KMS-11 (cell line): ENCODE data around the gene GDF2.

Experiments
- H2AFZ ChIP-seq: fragments of 200-600 bp; sonication (generic); 2 replicates; pipeline ENCODE4 v1.6.1; 2016; ENCODE audit warnings: antibody characterized with exemption, mixed run types, low read depth
- H3K27ac ChIP-seq: fragments of 200-600 bp; sonication (generic); 2 replicates; pipeline ENCODE4 v1.6.1; 2016; ENCODE audit warnings: mild to moderate bottlenecking, mixed run types
- H3K27me3 ChIP-seq: fragments of 200-600 bp; sonication (generic); 2 replicates; pipeline ENCODE4 v1.6.1; 2017; ENCODE audit warnings: mild to moderate bottlenecking, low read depth, mixed run types, moderate library complexity; ENCODE audit not compliant: insufficient read depth
- H3K36me3 ChIP-seq: fragments of 200-600 bp; sonication (generic); 2 replicates; pipeline ENCODE4 v1.6.1; 2017; ENCODE audit warnings: mild to moderate bottlenecking, mixed run types; ENCODE audit not compliant: insufficient read depth
- H3K4me1 ChIP-seq: fragments of 200-600 bp; sonication (generic); 2 replicates; pipeline ENCODE4 v1.6.1; 2016; ENCODE audit warnings: mild to moderate bottlenecking, low read depth, mixed run types; ENCODE audit not compliant: poor library complexity, severe bottlenecking
- H3K4me2 ChIP-seq: fragments of 200-600 bp; sonication (generic); 2 replicates; pipeline ENCODE4 v1.7.0; 2016; ENCODE audit warnings: mild to moderate bottlenecking, mixed run types
- H3K4me3 ChIP-seq: fragments of 200-600 bp; sonication (generic); IDR thresholded peaks from 2 replicates; pipeline ENCODE4 v1.6.1; 2017; ENCODE audit warnings: low read depth, low read length, mixed read lengths; ENCODE audit not compliant: insufficient read depth
- H3K79me2 ChIP-seq: fragments of 200-600 bp; sonication (generic); 2 replicates; pipeline ENCODE4 v1.6.1; 2016; ENCODE audit warnings: low read depth, mixed run types; ENCODE audit not compliant: insufficient read depth
- H3K9ac ChIP-seq: fragments of 200-600 bp; sonication (generic); 2 replicates; pipeline ENCODE4 v1.6.1; 2016; ENCODE audit warnings: mild to moderate bottlenecking, mixed run types
- H4K20me1 ChIP-seq: fragments of 200-600 bp; sonication (generic); 2 replicates; pipeline ENCODE4 v1.6.1; 2016; ENCODE audit warnings: mild to moderate bottlenecking, mixed run types; ENCODE audit not compliant: insufficient read depth
- CTCF ChIP-seq: fragments of 200-600 bp; sonication (generic); conservative IDR thresholded peaks from 2 replicates; pipeline ENCODE4 v1.6.1; 2017; ENCODE audit warnings: low read depth, mild to moderate bottlenecking, antibody characterized with exemption, low read length, moderate library complexity, mixed read lengths

Gene GDF2

GRCh38 chr10:47348661-47349470 lies 26.6 kb downstream of the GDF2 start:
- Histone ChIP-seq H3K27me3 (no peaks in the 10 kb centered on the region), H4K20me1 (no peaks in the 10 kb centered on the region), H3K36me3 (no peaks in the 10 kb centered on the region), H3K79me2 (no peaks in the 10 kb centered on the region), H2AFZ (no peak overlapping the region), H3K4me1 (no peaks in the 10 kb centered on the region), H3K4me3 (no peak overlapping the region), H3K27ac (no peak overlapping the region), H3K4me2 (no peak overlapping the region), H3K9ac (no peak overlapping the region)
- TF ChIP-seq CTCF, result no peak

DNA sequence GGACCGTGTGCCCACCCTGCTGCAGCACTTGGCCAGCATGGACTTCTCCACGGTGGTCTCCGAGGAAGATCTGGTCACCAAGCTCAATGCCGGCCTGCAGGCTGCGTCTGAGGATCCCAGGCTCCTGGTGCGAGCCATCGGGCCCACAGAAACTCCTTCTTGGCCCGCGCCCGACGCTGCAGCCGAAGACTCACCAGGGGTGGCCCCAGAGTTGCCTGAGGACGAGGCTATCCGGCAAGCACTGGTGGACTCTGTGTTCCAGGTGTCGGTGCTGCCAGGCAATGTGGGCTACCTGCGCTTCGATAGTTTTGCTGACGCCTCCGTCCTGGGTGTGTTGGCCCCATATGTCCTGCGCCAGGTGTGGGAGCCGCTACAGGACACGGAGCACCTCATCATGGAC lies 27.3 kb downstream of the GDF2 start:
- Histone ChIP-seq H3K36me3 (no peaks in the 10 kb centered on the region), H3K27me3 (no peaks in the 10 kb centered on the region)

DNA sequence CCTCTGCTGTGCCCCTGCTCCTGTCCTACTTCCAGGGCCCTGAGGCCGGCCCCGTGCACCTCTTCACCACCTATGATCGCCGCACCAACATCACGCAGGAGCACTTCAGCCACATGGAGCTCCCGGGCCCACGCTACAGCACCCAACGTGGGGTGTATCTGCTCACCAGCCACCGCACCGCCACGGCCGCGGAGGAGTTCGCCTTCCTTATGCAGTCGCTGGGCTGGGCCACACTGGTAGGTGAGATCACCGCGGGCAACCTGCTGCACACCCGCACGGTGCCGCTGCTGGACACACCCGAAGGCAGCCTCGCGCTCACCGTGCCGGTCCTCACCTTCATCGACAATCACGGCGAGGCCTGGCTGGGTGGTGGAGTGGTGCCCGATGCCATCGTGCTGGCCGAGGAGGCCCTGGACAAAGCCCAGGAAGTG lies 27.7 kb downstream of the GDF2 start:
- no peaks in the 10 kb centered on the region for H3K4me1 ChIP-seq
- no peak overlapping the region for H3K27ac ChIP-seq

More for the DNA sequence above, 27.3 kb downstream of the GDF2 start:
- Histone ChIP-seq H3K4me1 (no peaks in the 10 kb centered on the region), H4K20me1 (no peaks in the 10 kb centered on the region), H3K9ac (no peak overlapping the region), H2AFZ (no peak overlapping the region), H3K4me3 (no peak overlapping the region), H3K4me2 (no peak overlapping the region), H3K27ac (no peak overlapping the region), H3K79me2 (no peaks in the 10 kb centered on the region)
- no peak for TF ChIP-seq CTCF

More for the DNA sequence above, 27.7 kb downstream of the GDF2 start:
- no peaks in the 10 kb centered on the region for H3K79me2 ChIP-seq
- no peaks in the 10 kb centered on the region for H3K27me3 ChIP-seq
- H3K4me3 ChIP-seq, result no peak overlapping the region
- no peak overlapping the region for H3K4me2 ChIP-seq
- H2AFZ ChIP-seq, result no peak overlapping the region
- H4K20me1 ChIP-seq, result no peaks in the 10 kb centered on the region
- TF ChIP-seq CTCF, result no peak
- H3K36me3 ChIP-seq, result no peaks in the 10 kb centered on the region
- H3K9ac ChIP-seq, result no peak overlapping the region
